Stimulated activated CD8-positive, alpha-beta memory T cell treated with anti-CD3 and anti-CD28 coated beads, Interleukin-7, amount 100 ng/mL, for 48 hours (primary cell): ENCODE measurements around the gene CD68.
A peak's percentile ranks its signal among the peaks of the same experiment; 100 is the strongest.

ENCODE experiments used
- DNase-seq, 2 donors: peaks; one replicate each; pipeline ENCODE4 v3.0.0-alpha.2; 2020; ENCODE audit warnings: low read depth in 1 of 2; ENCODE audit errors: extremely low read depth in 1 of 2

Gene CD68, protein sequence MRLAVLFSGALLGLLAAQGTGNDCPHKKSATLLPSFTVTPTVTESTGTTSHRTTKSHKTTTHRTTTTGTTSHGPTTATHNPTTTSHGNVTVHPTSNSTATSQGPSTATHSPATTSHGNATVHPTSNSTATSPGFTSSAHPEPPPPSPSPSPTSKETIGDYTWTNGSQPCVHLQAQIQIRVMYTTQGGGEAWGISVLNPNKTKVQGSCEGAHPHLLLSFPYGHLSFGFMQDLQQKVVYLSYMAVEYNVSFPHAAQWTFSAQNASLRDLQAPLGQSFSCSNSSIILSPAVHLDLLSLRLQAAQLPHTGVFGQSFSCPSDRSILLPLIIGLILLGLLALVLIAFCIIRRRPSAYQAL

GRCh38 chr17:7579001-7579833, at the start of gene CD68:
Gene CD68 (plus strand): TSS chr17:7579638. CDS start chr17:7579678, 40 bp downstream.
- peak; percentile 57 to 80 for DNase-seq

GRCh38 chr17:7530023-7530900, 49.2 kb upstream of the CD68 start:
- no peak for DNase-seq

GRCh38 chr17:7538050-7538449, 41.4 kb upstream of the CD68 start:
- DNase-seq: no peak

DNA sequence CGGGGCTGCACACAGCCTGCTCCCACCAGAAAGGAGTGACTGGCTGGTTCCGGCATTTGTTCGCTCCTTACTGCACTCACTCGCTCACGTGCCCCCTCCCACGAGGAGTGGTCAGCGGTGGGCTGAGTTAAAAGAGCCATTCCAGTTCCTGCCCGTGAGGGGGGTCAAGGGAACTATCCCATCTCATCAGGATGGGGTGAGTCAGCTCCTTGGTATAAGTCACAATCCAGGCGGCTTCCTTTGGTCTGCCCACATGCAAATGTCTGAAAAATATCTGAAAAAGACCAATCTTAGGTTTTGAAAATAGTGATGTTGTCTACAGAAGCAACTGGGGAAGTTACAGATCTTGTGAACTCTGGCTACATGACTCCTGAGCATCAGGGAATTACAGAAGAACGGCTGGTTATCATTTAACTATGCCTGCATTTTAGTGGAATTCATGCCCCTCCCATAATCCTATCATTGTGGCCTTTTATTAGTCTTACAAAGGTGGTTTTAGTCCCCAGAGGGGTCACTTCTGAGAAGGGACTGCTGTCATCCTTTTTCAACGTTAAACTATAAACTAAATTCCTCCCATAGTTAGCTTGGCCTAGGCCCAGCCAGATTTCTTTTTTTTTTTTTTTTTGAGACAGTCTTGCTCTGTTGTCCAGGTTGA, 40.4 kb upstream of the CD68 start:
- no peak for DNase-seq

GRCh38 chr17:7541074-7541621, 38.3 kb upstream of the CD68 start:
- DNase-seq: no peak

- DNase-seq: no peak
Measured at GRCh38 chr17:7544911-7545310, 34.5 kb upstream of the CD68 start.

DNA sequence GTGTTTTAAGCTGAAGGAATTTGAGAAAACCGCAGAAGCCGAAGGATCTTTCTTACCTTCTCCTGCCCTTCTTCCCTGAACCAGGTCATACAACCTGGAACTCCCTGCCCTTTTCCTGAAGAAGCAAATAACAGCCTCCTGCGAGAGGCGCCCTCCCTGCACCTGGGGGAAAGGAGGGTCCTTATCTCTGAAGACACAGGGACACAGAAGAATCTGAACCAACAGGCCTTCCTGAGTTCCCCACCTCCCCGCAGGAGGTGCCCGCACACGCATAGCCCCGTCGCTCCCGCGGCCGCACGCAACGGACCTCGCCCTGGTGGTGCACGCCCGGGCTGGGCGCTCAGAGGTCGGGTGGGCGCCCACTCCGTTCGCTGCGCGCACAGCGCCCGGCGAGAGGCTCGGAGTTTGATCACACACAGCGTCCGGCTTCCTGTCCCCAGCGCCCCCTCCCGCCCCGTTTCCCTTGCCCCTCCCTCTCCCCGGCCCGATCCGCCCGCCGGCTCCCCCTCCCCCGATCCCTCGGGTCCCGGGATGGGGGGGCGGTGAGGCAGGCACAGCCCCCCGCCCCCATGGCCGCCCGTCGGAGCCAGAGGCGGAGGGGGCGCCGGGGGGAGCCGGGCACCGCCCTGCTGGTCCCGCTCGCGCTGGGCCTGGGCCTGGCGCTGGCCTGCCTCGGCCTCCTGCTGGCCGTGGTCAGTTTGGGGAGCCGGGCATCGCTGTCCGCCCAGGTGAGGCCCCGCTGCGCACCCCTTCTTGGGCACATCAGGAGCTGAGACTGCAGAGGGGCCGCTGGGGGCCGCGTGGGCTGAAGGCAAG, 30.6 kb upstream of the CD68 start, which contains the start of gene TNFSF12:
Gene TNFSF12, plus strand, starts transcription at position 474 of the 816 bp plus-strand sequence. Its CDS starts 96 bp downstream, at position 570.
- DNase-seq: no peak

DNA sequence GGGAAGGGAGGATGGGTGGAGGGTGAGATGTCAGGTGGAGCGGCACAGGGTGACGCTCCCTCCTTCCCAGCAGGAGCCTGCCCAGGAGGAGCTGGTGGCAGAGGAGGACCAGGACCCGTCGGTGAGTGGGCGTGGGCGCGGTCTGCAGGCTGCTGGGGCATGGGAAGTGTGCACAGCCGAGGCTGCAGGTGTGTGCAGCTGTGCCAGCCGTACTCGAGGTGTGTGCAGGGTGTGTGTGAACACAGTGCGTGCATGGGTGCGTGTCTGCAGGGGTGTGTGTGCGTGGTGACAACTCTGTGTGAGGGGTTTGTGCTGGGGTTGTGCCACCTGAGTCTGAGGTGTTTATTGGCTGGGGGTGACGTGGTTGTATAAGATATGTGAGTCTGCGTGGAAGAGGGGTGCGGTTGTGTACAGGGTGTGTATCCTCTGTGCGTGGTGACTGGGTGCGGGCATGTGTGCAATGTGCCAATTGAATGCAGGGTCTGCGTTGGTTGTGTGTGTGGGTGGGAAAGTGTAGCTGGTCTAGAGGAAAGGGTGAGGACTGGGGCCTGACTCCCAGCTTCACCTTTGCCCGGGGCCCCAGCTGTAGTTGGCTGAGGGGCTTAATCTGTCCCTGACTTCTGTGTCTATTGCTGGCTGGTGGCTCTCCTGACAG, 29.9 kb upstream of the CD68 start:
- no peak for DNase-seq

GRCh38 chr17:7550344-7550743, 29.1 kb upstream of the CD68 start:
- no peak for DNase-seq

DNA sequence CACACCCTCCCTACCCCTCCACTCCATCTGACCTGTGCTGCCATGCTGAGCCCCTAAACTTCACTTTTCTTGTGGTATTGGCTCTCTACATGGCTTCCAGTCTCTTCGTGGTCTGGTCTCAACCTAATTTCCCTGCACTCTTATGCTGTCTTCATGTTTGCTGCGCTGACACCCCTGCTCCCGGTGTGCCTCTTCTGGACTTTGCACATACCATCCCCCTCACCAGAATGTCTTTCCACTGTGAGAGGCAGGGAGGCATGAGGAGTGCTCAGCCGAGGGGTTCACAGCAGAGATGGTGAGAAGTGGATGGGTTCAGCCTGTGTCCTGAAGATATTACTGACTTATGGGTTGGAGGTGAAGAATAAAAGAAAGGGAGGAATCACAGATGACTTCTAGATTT, 28.0 kb upstream of the CD68 start:
- DNase-seq: no peak

- no peak for DNase-seq
Measured at GRCh38 chr17:7552621-7553051, 26.8 kb upstream of the CD68 start.

DNA sequence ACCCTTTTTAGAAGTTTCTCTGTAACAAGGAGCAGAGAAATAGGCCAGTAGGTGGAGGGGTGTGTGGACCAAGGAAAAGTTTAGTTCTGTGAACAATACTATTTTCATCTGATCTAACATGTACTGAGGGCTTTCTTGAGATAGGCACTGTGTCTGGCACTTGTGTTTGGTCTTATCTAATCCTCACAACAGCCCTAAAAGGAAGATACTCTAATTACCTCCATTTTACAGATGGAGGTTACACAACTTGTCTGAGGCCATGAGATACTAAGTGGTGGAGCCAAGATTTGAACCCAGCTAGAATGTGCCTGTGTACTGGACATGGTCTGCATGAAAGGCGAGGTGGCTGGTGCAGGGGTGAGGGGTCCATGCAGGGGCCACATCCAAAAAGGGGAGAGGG, 26.1 kb upstream of the CD68 start:
- DNase-seq: no peak

- no peak for DNase-seq
Measured at GRCh38 chr17:7555320-7555948, 24.0 kb upstream of the CD68 start.

DNA sequence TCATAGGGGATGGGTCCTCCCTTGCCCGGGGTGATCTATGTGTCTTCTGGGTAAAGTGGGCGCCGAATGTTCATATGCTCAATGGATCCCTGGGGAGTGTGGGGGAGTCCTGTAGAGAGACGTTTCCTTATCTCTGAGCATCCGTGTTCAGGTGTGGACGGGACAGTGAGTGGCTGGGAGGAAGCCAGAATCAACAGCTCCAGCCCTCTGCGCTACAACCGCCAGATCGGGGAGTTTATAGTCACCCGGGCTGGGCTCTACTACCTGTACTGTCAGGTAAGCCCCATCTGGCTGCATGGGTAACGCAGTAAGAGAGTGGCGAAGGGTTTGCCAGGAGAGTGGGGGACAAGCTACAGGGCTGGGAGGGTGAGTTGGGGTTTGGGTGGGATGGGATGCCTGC, 22.8 kb upstream of the CD68 start:
- DNase-seq: no peak

GRCh38 chr17:7557147-7557764, 22.2 kb upstream of the CD68 start:
- DNase-seq: no peak

DNA sequence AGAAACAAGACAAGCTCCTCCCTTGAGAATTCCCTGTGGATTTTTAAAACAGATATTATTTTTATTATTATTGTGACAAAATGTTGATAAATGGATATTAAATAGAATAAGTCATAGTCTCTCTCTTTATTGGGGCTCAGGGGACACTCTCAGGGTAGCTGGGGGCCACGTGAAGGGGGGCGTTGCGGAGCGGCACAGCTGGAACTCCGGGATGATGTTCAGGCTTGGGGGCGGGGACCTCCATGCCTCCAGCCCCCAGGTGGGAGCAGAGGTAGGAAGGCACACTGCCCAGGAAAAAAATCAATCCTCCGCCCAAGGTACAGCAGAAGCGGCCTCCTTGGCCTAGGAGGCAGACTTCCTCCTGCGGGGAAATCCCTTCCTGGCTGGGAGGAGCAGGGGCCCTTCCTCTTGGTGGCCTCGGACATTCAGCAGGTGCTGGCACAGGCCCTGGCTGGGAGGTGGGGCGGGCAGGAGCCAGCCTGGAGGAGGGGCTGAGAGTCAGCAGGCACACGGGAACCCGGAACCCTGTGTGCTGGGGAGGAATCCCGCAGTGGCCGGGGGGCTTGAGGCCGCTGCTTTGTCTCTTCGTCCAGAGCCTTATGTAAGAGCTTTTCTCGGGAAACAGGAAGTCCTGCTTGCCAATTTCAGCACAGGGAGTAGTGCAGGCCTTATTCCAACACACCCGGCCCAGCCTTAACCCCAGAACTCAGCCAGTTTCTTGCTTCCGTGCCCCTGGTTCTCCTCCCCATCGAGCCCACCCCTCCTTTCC, 21.5 kb upstream of the CD68 start:
- no peak for DNase-seq
